Measurements from ENCODE around the gene SPDYE3.
"Not testable (repeated sequence)": the region's sequence is repeated elsewhere in the genome, so short reads cannot be mapped to it uniquely, and the experiment has no call there.

GRCh38 chr7:100265851-100266250 is 41.7 kb upstream of the SPDYE3 start:
- not testable (repeated sequence) for TF ChIP-seq CTCF, POLR2A (IDR thresholded peaks at IDR 0.05)
